H1 (cell line): ENCODE results near the gene ACTA2. TPM values are rescaled to one million over a fixed set of nuclear protein-coding genes. Genes with fewer than 3 reads are reported as not detected.

Source experiments
- CHD2 ChIP-seq: IDR thresholded peaks from 2 replicates; pipeline ENCODE4 v1.6.1; 2012; ENCODE audit warnings: low read length, improper control_type of control experiment
- RAD21 ChIP-seq, 2 experiments: IDR thresholded peaks in 1 of 2; conservative IDR thresholded peaks in 1 of 2; 2 replicates each; pipeline ENCODE4 v1.6.1; 2011; ENCODE audit warnings: low read depth in 2 of 2, low read length in 2 of 2, improper control_type of control experiment in 1 of 2, inconsistent platforms in 1 of 2, mild to moderate bottlenecking in 1 of 2, moderate library complexity in 1 of 2
- RNF2 ChIP-seq: fragments of 200-900, 300-1000 bp; sonication (generic); IDR thresholded peaks from 2 replicates; pipeline ENCODE4 v1.7.1; 2016; ENCODE audit warnings: borderline replicate concordance, low read depth, mild to moderate bottlenecking, antibody characterized with exemption, low read length; ENCODE audit not compliant: poor library complexity, severe bottlenecking; ENCODE audit errors: missing control alignments
- polyA plus RNA-seq, 7 experiments: library from polyadenylated mRNA; depleted of rRNA in 3 of 7; stranded (reverse) in 5 of 7; unstranded in 2 of 7; fragments of >200 nt in 5 of 7; fragments of 200-250 nt in 2 of 7; gene quantifications; 1 replicate in 5 of 7; 2 replicates in 1 of 7; 4 replicates in 1 of 7; pipeline versions ENCODE4 v1.2.1 to v1.2.3, GENCODE V29; 2011 to 2013; ENCODE audit warnings: missing spikeins in 2 of 7, mixed read lengths in 2 of 7
- total RNA-seq: library from RNA; stranded (reverse); fragmentation: NEBNext Ultra II Directional; extraction: Animal tissue kit (Norgen Biotek cat#: 25700); gene quantifications from 2 replicates; pipeline ENCODE4 v1.2.1, GENCODE V29; 2021
- TF ChIP-seq, protein P1 (sequence below): IDR thresholded peaks from 2 replicates; pipeline ENCODE4 v1.6.1; 2012; ENCODE audit warnings: inconsistent platforms
- TF ChIP-seq, protein P2 (sequence below): IDR thresholded peaks from 2 replicates; pipeline ENCODE4 v1.6.1; 2012; ENCODE audit warnings: inconsistent platforms

ACTA2 gene
- total and polyA plus RNA-seq, 2 of the 8 experiments (the other 6 are each of a cell fraction or from before 2014, with no cell fraction given): 3.5 to 8.9 TPM

DNA sequence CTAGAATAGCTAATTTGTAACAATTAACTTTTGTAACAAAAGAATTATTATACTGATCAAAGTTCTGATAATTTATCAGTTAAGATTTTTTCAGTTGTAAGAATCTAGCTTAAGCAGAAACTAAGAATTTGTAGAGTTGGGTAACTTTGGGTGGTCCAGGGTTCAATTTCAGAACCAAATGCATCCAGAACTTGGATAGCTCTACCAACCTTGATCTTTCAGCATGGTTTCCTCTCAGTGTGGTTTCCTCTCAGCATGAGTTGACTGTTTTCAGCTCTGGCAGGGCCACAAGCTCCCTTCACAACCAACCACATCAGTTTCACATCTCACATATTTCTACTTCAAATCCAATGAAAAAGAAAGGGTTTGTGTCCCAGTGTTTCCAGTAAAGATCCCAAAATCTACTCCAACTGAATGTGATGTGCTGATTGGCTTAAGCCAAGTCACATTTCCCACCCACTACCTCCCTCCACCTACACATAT, 34.7 kb upstream of the ACTA2 start (continued):
- TF ChIP-seq, protein P1, sequence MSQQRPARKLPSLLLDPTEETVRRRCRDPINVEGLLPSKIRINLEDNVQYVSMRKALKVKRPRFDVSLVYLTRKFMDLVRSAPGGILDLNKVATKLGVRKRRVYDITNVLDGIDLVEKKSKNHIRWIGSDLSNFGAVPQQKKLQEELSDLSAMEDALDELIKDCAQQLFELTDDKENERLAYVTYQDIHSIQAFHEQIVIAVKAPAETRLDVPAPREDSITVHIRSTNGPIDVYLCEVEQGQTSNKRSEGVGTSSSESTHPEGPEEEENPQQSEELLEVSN: no peak
- TF ChIP-seq RNF2 (no peak), RAD21 (IDR thresholded peaks at IDR 0.05 in 1 of 2, conservative IDR thresholded peaks at IDR 0.05 in 1 of 2; ENCODE audit: low read depth in 2 of 2, low read length in 2 of 2) (no peak), CHD2 (no peak)
- TF ChIP-seq, protein P2, sequence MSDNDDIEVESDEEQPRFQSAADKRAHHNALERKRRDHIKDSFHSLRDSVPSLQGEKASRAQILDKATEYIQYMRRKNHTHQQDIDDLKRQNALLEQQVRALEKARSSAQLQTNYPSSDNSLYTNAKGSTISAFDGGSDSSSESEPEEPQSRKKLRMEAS: no peak
- TF ChIP-seq, all 59 proteins: peak for 0
